Eye (tissue), 1 donor: Measurements from ENCODE around the gene TIPRL.
"Not testable (repeated sequence)": the region's sequence is repeated elsewhere in the genome, so short reads cannot be mapped to it uniquely, and the experiment has no call there.

Experiments
- DNase-seq: peaks from one replicate; pipeline ENCODE4 v3.0.0-alpha.2; 2015

Gene TIPRL

GRCh38 chr1:168159979-168160378, 18.8 kb upstream of the TIPRL start:
- no peak for DNase-seq

GRCh38 chr1:168161459-168161858, 17.3 kb upstream of the TIPRL start:
- DNase-seq = peak; percentile 38

GRCh38 chr1:168163670-168164069, 15.1 kb upstream of the TIPRL start:
- no peak for DNase-seq

DNA sequence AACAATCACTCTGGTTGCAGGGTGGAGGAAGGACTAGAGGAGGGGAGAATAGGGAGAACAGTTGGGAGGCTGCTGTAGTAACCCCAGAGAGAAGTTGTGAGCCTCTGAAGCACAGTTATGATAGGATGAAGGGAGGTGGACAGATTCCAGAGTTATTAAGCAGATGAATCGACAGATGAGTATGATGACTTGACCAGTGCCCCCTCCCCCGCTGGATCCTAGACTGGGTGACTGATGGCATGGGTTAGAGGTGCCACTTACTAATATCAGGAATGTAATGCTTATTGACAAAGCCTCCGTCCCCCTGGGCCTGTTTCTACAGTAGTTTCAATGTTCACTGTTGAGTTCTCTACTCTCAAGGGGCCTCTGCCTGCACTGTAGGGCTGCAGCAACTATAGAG, 14.0 kb upstream of the TIPRL start:
- DNase-seq = no peak

DNA sequence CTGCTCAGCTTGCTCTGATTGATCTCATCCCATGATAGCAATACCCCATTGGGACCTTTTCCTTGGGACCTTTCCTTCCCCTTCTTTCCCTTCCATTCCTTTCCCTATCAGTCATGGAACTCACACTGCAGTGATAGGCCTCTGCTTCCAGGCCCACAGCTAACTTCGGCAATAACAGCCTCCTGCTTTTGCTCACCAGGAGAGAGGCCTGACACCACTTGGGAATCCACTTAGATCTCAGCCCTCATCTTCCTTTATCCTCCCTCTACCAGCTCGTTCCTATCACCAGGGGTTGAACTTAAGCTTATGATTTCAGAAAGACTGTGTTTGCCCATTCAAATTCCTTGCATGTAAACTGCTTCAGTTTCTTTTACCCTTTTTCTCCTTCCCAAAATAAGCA, 11.0 kb upstream of the TIPRL start:
- DNase-seq = no peak

GRCh38 chr1:168170564-168171508, 7.9 kb upstream of the TIPRL start:
- no peak for DNase-seq

DNA sequence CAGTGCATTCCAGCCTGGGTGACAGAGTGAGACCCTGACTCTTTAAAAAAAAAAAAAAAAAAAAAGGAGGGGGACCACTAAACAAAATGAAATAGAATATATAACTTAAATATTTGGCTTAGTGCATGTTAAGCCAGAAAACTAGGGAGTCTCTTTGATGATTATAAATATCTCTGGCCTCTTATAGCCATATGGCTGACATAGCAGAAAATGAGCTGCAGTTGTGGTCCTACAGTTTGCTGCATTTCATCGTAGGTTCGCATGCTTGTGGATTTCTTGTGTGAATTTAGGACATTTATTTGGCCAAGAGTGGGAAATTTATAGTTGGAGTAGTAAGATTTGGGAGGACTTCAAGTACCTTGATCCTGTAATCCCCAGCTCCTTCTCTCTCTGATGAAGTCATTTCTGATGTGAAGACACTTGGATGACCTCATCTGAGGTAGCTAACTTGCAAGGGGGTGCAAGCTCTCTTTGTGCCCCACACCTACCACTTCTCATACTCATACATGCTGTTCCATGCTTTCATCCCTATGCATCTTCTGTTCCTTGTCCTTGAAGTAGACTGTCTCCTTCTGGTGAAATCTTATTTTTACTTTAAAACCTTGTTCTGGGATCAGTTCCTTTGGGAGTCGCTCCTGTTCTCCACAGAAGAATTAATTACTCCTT, 6.4 kb upstream of the TIPRL start:
- no peak for DNase-seq

GRCh38 chr1:168178227-168178637, 530 bp upstream of the TIPRL start:
- DNase-seq = no peak

DNA sequence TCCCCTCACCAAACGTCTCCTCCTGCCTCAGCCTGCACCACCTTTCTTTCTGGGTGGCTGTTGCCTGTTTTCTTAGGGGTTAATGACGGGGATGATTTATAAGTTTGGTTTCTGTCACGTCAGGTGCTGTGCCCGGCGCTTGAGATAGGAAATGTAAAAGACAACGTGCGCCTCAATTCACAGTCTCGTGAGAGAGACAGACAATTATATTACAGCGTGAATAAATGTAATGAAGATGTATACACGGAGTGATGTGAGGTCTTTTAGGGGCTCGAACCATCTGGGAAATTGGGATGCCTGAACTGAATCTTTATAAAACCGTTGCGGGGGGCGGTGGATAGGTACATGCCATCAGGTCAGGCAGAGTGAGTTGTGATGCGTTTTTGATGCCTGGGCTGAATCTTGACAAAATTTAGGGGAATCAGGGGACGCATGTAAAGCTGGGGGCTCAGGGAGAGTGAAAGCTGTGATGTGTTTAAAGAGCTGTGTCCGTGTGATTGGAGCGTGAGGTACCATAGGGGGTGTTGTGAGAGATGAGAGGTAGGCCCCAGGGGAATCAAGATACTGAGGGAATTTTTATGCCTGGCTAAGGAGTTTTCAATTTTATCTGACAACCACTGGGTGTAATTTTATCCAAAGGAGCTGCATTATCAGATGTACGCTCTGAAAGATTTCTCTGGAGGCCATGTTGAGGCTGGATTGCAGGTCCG, 831 bp downstream of the TIPRL start:
- no peak for DNase-seq

- no peak for DNase-seq
Observed at GRCh38 chr1:168180148-168180524, 1.4 kb downstream of the TIPRL start.

GRCh38 chr1:168181063-168181720, 2.4 kb downstream of the TIPRL start:
- not testable (repeated sequence) for DNase-seq

DNA sequence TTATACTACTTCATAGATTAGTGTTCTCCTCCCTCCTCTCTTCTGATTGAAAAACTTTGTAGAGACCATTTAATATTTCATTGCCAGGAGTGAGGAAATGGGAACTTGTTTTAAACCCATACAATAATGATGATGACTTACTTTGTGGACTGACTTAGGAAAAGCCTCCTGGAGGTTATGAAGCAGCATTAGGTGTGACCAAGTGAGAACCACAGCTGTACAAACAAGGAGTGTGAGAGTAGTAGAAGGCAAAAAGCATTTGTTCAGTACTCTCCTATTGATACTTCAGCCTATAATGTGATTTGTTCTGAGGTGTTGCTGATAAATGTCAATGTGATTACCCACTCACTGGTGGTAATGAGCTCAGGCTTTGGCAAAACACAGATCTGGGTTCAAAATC, 8.4 kb downstream of the TIPRL start:
- no peak for DNase-seq

DNA sequence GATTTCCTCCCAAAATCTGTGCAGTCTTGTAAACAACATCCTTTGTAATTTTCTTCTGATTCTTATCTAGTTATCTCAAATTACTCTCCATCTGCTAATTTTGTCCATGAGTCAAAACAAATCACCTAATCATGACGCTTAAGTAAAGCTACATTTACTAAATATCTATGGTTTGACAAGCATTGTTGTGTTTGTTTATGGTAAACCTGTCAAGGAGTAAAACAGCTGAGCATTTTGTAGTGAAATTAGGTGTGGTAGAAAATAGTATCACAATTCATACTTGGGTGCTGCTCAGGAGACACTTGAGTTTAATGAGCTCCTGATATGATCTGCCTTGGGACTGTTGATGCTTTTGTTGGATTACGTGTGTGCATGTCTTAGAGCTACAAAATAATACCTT, 11.6 kb downstream of the TIPRL start:
- no peak for DNase-seq

- DNase-seq = no peak
Observed at GRCh38 chr1:168195199-168196135, 16.7 kb downstream of the TIPRL start.

DNA sequence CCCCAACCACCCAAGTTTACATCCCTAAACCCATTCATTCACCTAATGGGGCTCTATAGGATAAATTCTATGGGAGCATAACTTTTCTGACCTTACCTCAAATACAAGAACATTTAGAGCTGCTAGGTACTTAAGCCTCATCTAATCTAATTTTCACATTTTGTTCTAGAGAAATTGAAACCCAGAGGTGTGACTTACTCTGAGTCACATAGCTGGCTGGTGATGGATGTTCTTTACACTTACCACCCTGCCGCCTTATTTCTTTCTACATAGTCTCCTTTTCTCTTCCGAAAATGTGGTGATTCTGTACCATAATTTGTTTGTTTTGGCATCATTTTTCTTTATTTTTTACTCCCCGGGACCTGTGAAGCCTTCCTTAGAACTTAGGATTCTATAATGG, 20.3 kb downstream of the TIPRL start:
- no peak for DNase-seq

DNA sequence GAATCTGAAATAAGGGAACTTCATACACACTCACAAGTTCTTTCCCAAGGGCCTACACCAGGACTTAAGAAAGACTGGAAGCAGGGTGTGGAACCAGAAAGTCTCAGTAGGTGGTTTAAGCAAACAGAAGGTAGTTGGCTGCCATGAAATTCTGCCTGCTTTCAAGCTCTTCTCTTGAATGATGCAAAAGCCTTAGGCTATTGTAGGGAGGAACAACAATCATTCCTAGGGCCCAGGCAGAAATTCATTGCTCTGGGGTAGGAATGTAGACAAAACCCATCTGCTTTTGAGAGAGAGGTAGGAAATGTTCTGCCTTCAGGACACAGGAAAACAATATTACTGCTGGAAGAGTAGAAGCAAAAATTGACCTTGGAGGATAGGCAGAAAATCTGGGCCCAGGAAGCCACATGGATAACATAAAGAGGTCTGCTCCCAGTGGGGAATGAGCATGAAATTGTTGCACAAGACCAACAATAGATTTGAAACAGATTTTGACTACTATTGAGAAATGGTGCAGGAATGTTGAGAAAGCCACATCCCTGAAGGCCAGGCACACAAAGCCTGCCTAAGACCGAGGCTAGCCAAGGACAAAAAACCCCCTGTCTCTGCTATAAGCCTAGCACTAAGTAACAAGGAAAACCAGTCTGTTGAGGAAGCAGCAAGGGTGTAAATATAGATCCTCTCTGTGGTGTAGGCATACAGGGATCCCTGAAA, 24.3 kb downstream of the TIPRL start:
- DNase-seq = no peak

GRCh38 chr1:168206111-168206510, 27.3 kb downstream of the TIPRL start:
- no peak for DNase-seq

DNA sequence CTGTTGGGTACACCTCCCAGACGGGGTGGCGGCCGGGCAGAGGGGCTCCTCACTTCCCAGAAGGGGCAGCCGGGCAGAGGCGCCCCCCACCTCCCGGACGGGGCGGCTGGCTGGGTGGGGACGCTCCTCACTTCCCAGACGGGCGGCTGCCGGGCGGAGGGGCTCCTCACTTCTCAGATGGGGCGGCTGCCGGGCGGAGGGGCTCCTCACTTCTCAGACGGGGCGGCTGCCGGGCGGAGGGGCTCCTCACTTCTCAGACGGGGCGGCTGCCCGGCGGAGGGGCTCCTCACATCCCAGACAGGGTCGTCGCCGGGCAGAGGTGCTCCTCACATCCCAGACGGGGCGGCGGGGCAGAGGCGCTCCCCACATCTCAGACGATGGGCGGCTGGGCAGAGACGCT, 28.9 kb downstream of the TIPRL start:
- not testable (repeated sequence) for DNase-seq

GRCh38 chr1:168210312-168210711, 31.6 kb downstream of the TIPRL start:
- no peak for DNase-seq

- no peak for DNase-seq
Observed at GRCh38 chr1:168213349-168213748, 34.6 kb downstream of the TIPRL start.

- no peak for DNase-seq
Observed at GRCh38 chr1:168216171-168216570, 37.4 kb downstream of the TIPRL start.
